Measurements from ENCODE around the gene SCARF2. TPM values are rescaled to one million over a fixed set of nuclear protein-coding genes. Genes with fewer than 3 reads are reported as not detected.
"Not testable (repeated sequence)": the region's sequence is repeated elsewhere in the genome, so short reads cannot be mapped to it uniquely, and the experiment has no call there.

The SCARF2 gene
- total and polyA plus RNA-seq, 2 experiments from 2014 or later: 7.9 to 45.6 TPM

DNA sequence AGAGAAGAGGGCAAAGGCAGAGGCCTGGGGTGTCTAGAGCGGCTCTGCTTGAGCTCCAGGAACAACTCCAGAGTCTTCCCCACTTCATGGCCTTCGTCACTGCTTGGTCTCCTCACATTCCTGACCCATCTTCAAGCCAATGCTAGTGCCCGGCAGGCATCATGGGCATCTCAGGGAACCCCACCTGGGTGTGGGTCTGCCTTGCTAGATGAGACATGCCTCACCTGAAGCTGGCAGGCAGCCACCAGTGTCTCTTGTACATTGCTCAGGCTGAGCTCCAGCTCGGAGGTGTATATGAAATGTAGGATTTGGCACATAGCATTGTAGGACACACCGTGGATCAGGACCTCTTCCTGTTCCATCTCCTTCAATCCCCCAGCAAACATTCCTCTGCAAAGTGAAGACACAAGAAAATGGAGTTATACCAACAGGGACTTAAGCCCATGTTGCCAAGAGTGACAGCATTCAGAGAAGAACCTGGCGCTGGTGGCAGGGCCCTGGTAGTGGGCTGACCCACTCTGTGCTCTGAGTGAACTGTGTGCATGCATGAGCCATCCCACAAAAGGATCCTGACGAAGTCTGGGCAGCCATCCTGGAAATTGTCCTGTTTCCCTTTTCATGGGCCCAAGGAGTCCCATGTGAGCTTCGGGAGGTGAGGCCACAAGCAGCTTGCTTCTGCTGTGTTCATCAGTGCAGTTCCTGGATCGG lies 33.7 kb upstream of the SCARF2 start:
- Histone ChIP-seq H3K27me3 (replicated peaks; ENCODE audit: insufficient read depth) (no peaks in the 10 kb centered on the region), H3K4me3 (no peak overlapping the region), H3K9ac (no peak overlapping the region), H3K9me2 (ENCODE audit: insufficient read depth) (no peaks in the 10 kb centered on the region), H3F3A (ENCODE audit: insufficient read depth) (no peaks in the 10 kb centered on the region), H3K9me3 (ENCODE audit: low read depth) (no peaks in the 10 kb centered on the region), H2AFZ (no peak overlapping the region), H3K79me2 (ENCODE audit: insufficient read depth) (peaks cover 8% of the 10 kb centered on the region), H3K36me3 (ENCODE audit: low read depth) (0 out of 2 replicates have a peak, but pooled peaks cover 11% of the 10 kb centered on the region), H4K20me1 (ENCODE audit: insufficient read depth) (no peaks in the 10 kb centered on the region), H3K4me2 (ENCODE audit: unreplicated experiment) (no peak overlapping the region), H3K27ac (no peak overlapping the region), H3K4me1 (ENCODE audit: insufficient read depth) (no peaks in the 10 kb centered on the region)
- DNase-seq: no peak
- no peak for TF ChIP-seq EZH2phosphoT487 (IDR thresholded peaks at IDR 0.05; ENCODE audit: insufficient read depth, low read depth)
- WGBS, 2 experiments (ENCODE audit: low coverage in 1 of 2, low lambda C conversion rate in 2 of 2, missing lambda C conversion rate in 2 of 2): 89 to 90% methylated on average over 9 of the region's 9 CpGs
- in situ Hi-C loops (cut with MboI): no loop called here

DNA sequence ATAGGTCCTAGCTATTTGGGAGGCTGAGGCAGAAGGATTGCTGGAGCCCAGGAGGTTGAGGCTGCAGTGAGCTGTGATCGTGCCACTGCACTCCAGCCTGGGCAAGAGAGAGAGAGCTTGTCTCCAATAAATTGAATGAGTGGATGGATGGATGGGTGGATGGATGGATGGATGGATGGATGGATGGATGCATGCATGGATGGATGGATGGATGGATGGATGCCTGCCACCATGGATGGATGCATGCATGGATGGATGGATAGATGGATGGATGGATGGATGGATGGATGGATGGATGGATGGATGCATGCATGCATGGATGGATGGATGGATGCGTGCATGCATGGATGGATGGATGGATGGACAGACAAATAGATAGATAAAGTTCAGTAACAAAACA lies 32.9 kb upstream of the SCARF2 start:
- H3K9ac ChIP-seq; H3K9me3 ChIP-seq (ENCODE audit: low read depth); H3K27me3 ChIP-seq (replicated peaks; ENCODE audit: insufficient read depth); H3K4me1 ChIP-seq (ENCODE audit: insufficient read depth); H2AFZ ChIP-seq; DNase-seq; H3K4me2 ChIP-seq (ENCODE audit: unreplicated experiment); in situ Hi-C loops (cut with MboI); H3F3A ChIP-seq (ENCODE audit: insufficient read depth); H4K20me1 ChIP-seq (ENCODE audit: insufficient read depth); H3K27ac ChIP-seq; H3K4me3 ChIP-seq; H3K9me2 ChIP-seq (ENCODE audit: insufficient read depth); H3K79me2 ChIP-seq (ENCODE audit: insufficient read depth): not testable (repeated sequence)
- WGBS, 2 experiments (ENCODE audit: low coverage in 1 of 2, low lambda C conversion rate in 2 of 2, missing lambda C conversion rate in 2 of 2): 93 to 98% methylated on average over 2 of the region's 2 CpGs
- 0 out of 2 replicates have a peak, but pooled peaks cover 11% of the 10 kb centered on the region for H3K36me3 ChIP-seq (ENCODE audit: low read depth)

DNA sequence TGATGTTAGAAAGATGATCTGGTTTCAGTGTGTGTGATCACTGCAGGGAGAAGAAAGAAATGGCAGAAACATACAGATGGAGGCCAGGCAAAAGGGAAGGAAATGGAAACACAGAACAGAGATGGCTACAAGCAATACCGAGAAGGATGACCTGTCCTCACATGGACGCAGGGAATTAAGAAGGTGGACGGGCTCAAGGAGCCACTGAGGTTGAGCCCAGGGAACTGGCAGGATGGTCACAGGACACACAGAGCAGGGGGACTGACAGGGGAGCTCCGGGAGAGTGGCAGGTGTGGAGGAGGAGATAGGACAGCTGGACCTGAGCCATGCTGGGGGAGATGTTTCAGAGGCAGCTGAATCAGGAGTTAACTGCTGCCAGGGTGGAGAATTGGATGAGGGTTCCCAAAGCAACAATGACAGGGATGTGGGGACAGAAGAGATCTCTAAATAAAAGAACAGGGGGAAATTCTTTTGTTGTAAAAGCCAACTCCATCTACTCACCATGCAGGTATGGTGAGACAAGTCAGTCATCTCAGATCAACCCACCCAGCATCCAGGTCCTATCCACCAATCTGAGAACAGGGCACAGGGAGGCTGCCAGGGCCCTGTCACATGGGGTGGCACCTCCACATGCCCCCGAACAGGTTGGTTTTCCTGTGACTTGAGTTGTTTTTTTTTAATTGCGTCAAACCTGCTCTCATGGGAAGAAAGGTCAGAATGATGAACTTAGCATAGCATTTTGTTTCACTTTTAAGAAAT lies 31.7 kb upstream of the SCARF2 start:
- Histone ChIP-seq H3K4me1 (ENCODE audit: insufficient read depth) (no peaks in the 10 kb centered on the region), H3K4me2 (ENCODE audit: unreplicated experiment) (no peak overlapping the region), H3K27ac (no peak overlapping the region), H3K4me3 (no peak overlapping the region), H3K79me2 (ENCODE audit: insufficient read depth) (no peaks in the 10 kb centered on the region; the same call in 1 of the 2 replicates), H3K9ac (no peak overlapping the region), H3K9me2 (ENCODE audit: insufficient read depth) (no peaks in the 10 kb centered on the region), H3K27me3 (replicated peaks; ENCODE audit: insufficient read depth) (no peaks in the 10 kb centered on the region), H3F3A (ENCODE audit: insufficient read depth) (no peaks in the 10 kb centered on the region), H2AFZ (no peak overlapping the region), H3K9me3 (ENCODE audit: low read depth) (no peaks in the 10 kb centered on the region), H3K36me3 (ENCODE audit: low read depth) (0 out of 2 replicates have a peak, but pooled peaks cover 11% of the 10 kb centered on the region), H4K20me1 (ENCODE audit: insufficient read depth) (no peaks in the 10 kb centered on the region)
- in situ Hi-C loops (cut with MboI): no loop called here
- TF ChIP-seq EZH2phosphoT487 (IDR thresholded peaks at IDR 0.05; ENCODE audit: insufficient read depth, low read depth): no peak
- 88% methylated on average over 6 of the region's 6 CpGs for WGBS, 2 experiments (ENCODE audit: low coverage in 1 of 2, low lambda C conversion rate in 2 of 2, missing lambda C conversion rate in 2 of 2)
- DNase-seq: no peak

DNA sequence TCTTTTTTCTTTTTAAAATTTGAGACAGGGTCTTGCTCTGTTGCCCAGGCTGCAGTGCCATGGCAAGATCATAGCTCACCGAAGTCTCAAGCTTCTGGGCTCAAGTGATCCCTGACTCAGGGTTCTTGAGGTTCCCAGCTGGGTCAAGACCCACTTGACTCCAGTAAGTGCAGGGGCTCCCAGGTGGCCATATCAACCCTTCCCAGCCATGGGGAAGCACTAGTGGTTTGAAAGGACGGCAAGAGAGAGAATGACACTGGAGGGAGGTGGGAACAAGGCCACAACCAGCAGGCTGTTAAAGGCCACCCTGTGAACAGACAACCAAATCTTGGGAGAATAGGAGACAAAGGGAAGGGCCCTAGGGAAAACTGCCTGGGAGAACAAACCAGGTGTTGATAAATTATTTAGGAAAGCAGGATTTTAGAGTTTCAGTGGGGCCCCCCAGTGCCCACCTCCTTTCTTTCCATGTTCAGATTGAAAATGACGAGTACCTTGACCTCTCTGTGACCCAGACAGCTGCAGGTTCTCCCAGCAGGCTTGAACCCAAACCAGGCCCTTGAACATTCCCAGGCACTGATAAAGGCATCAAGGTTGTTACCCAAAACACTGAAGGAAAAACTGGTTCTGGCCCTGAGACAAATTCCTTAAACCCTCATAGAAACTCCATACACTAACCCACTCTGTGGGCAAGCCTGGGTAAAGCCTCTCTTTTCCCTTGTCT lies 29.2 kb upstream of the SCARF2 start:
- Histone ChIP-seq H3K27ac (no peak overlapping the region), H2AFZ (no peak overlapping the region), H3F3A (ENCODE audit: insufficient read depth) (no peaks in the 10 kb centered on the region), H3K4me2 (ENCODE audit: unreplicated experiment) (no peak overlapping the region), H3K9ac (no peak overlapping the region), H3K4me3 (no peak overlapping the region), H3K36me3 (ENCODE audit: low read depth) (0 out of 2 replicates have a peak, but pooled peaks cover 15% of the 10 kb centered on the region), H3K27me3 (replicated peaks; ENCODE audit: insufficient read depth) (no peaks in the 10 kb centered on the region), H4K20me1 (ENCODE audit: insufficient read depth) (no peaks in the 10 kb centered on the region), H3K4me1 (ENCODE audit: insufficient read depth) (no peaks in the 10 kb centered on the region), H3K9me3 (ENCODE audit: low read depth) (no peaks in the 10 kb centered on the region), H3K9me2 (ENCODE audit: insufficient read depth) (no peaks in the 10 kb centered on the region), H3K79me2 (ENCODE audit: insufficient read depth) (no peaks in the 10 kb centered on the region)
- no peak for TF ChIP-seq EZH2phosphoT487 (IDR thresholded peaks at IDR 0.05; ENCODE audit: insufficient read depth, low read depth)
- TF ChIP-seq EZH2 (IDR thresholded peaks at IDR 0.05; ENCODE audit: insufficient read depth, poor library complexity, severe bottlenecking): no peak
- DNase-seq: no peak
- WGBS, 2 experiments (ENCODE audit: low coverage in 1 of 2, low lambda C conversion rate in 2 of 2, missing lambda C conversion rate in 2 of 2): 85 to 90% methylated on average over 3 of the region's 3 CpGs
- in situ Hi-C loops (cut with MboI): no loop called here

All from GM23248 (cell line).